Kidney epithelial cell (primary cell): ENCODE data around the gene EIF3K. TPM values are rescaled to one million over a fixed set of nuclear protein-coding genes. Genes with fewer than 3 reads are reported as not detected.

ENCODE experiments used
- DNase-seq: peaks from one replicate; pipeline ENCODE4 v3.0.0-alpha.2; 2010; ENCODE audit warnings: low read depth
- H3K27me3 ChIP-seq: 2 replicates; pipeline ENCODE4 v1.6.0; 2011; ENCODE audit warnings: low read length; ENCODE audit not compliant: control insufficient read depth, insufficient read depth
- H3K36me3 ChIP-seq: 2 replicates; pipeline ENCODE4 v1.5.1; 2011; ENCODE audit warnings: low read length; ENCODE audit not compliant: control insufficient read depth, insufficient read depth
- H3K4me3 ChIP-seq: 2 replicates; pipeline ENCODE4 v1.5.1; 2011; ENCODE audit warnings: low read depth, mild to moderate bottlenecking, control low read depth, low read length
- total RNA-seq: library from RNA; depleted of rRNA; stranded (reverse); fragments of >200 nt; gene quantifications from 2 replicates; pipeline ENCODE4 v1.2.3, GENCODE V29; 2015
- TF ChIP-seq, protein P1 (sequence below): IDR thresholded peaks from 2 replicates; pipeline ENCODE4 v1.5.1; 2011; ENCODE audit warnings: mild to moderate bottlenecking, moderate library complexity, low read length, control low read depth, inconsistent platforms; ENCODE audit not compliant: insufficient read depth, poor library complexity, severe bottlenecking

Gene EIF3K
- total RNA-seq, 1 donor from 2014 or later, result 653 TPM

DNA sequence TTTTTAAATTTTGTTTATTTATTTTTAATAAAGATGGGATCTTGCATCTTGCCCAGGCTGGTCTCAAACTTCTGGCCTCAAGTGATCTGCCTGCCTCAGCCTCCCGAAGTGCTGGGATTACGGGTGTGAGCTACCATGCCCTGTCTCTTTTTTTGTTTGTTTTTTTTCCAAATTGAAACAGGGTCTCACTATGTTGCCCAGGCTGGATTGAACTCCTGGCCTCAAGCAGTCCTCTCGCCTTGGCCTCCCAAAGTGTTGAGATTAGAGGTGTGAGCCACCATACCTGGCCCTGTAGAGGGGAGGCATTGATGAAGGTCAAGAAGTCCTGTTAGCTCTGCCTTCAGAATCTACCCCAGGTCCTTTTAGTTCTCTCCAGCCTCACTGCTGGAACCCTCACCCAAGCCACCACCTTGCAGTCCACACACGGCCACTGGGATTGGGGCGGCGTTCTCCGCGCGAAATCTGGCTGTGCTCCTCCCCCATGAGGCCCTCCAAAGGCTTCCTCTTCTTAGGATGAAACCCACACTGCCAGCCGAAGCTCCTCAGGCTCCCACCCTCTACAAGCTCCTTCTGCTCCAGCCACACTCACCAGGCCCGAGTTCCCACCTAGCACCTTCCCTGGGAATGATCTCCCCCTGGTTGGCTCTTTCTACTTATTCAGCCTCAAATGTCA, 63.3 kb downstream of the EIF3K start:
- Histone ChIP-seq H3K36me3 (no peaks in the 10 kb centered on the region), H3K4me3 (no peak overlapping the region), H3K27me3 (no peaks in the 10 kb centered on the region)
- TF ChIP-seq, protein P1, sequence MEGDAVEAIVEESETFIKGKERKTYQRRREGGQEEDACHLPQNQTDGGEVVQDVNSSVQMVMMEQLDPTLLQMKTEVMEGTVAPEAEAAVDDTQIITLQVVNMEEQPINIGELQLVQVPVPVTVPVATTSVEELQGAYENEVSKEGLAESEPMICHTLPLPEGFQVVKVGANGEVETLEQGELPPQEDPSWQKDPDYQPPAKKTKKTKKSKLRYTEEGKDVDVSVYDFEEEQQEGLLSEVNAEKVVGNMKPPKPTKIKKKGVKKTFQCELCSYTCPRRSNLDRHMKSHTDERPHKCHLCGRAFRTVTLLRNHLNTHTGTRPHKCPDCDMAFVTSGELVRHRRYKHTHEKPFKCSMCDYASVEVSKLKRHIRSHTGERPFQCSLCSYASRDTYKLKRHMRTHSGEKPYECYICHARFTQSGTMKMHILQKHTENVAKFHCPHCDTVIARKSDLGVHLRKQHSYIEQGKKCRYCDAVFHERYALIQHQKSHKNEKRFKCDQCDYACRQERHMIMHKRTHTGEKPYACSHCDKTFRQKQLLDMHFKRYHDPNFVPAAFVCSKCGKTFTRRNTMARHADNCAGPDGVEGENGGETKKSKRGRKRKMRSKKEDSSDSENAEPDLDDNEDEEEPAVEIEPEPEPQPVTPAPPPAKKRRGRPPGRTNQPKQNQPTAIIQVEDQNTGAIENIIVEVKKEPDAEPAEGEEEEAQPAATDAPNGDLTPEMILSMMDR, result no peak
- DNase-seq, result no peak

- Histone ChIP-seq H3K27me3 (no peaks in the 10 kb centered on the region), H3K4me3 (no peak overlapping the region), H3K36me3 (no peaks in the 10 kb centered on the region)
- DNase-seq, result no peak
- TF ChIP-seq, protein P1, result no peak
These were observed 63.9 kb downstream of the EIF3K start for GRCh38 chr19:38682872-38683392.

- H3K4me3 ChIP-seq, result no peak overlapping the region
- H3K36me3 ChIP-seq, result no peaks in the 10 kb centered on the region
- H3K27me3 ChIP-seq, result no peaks in the 10 kb centered on the region
- TF ChIP-seq, protein P1, result no peak
- peak; percentile 99 for DNase-seq
These were observed 64.5 kb downstream of the EIF3K start for GRCh38 chr19:38683393-38684077.

GRCh38 chr19:38684078-38684861, 65.3 kb downstream of the EIF3K start:
- TF ChIP-seq, protein P1, result no peak
- Histone ChIP-seq H3K4me3 (no peak overlapping the region), H3K36me3 (no peaks in the 10 kb centered on the region), H3K27me3 (no peaks in the 10 kb centered on the region)
- DNase-seq, result no peak

DNA sequence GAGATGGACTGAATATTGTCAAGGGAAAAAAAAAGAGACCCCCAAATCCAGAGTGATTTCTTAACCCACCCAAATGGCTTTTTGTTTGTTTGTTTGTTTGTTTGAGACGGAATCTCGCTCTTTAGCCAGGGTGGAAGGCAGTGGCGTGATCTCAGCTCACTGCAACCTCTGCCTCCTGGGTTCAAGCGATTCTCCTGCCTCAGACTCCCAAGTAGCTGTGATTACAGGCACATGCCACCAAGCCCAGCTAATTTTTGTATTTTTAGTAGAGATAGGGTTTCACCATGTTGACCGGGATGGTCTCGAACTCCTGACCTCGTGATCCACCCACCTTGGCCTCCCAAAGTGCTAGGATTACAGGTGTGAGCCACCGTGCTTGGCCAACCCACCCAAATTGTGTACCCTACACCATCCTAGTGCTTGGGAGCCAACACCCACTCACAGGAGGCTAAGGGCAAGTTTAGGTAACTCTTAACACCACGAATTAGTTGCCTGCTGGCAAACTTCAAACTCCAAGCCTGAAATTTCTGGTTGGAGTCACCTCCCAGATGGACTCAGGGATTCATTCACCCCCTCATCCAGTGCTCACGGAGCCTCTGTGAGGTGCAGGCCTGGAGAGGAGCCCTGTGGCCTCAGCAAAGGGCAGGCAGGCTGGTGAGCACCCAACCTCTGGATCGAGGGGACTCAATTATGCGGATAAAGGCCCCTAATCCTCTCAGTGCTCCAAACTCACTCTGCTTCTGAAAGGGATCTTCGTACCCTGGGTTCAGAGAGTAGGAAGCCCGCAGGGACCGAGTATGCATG, 66.1 kb downstream of the EIF3K start:
- no peaks in the 10 kb centered on the region for H3K36me3 ChIP-seq
- H3K27me3 ChIP-seq, result no peaks in the 10 kb centered on the region
- DNase-seq, result no peak
- TF ChIP-seq, protein P1, result no peak
- H3K4me3 ChIP-seq, result no peak overlapping the region
